ENCODE results near the gene SLC6A9.

Gene SLC6A9

DNA sequence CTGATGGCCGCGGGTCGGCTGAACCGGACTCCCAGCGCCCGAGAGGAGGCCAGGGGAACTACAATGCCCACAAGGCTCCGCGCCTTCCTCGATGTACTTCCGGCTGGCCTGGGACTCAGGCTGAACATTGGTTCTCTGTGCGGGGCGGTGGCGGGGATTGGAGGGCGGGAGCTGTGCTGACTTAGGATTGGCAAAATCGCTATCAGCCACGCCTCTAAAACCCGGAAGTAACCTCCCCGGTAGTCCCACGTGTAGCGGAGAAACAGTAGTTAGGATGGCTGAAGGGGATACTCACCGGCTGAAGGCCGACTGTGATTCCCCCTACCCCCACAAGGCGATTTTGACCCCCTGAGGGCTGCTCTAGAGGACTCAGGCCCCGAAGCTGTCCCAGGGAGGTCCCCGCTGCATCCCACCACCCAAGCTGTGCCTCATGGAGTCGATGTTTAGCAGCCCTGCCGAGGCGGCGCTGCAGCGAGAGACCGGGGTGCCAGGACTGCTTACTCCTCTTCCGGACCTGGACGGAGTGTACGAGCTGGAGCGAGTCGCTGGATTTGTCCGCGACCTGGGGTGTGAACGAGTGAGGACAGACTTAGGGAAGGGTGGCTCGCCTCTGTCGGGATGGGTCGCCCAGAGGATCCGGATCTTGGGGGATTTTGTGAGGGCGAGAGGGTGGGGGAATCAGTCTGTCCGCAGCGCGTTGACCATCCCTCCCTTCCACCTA is 61.4 kb downstream of the SLC6A9 start, which contains the start of gene DPH2:
Gene DPH2 (plus strand): TSS at position 265 of the 721 bp plus-strand sequence. CDS start 166 bp downstream, at position 431.
- peak; percentile 39 to 96 (median 94) for DNase-seq

DNA sequence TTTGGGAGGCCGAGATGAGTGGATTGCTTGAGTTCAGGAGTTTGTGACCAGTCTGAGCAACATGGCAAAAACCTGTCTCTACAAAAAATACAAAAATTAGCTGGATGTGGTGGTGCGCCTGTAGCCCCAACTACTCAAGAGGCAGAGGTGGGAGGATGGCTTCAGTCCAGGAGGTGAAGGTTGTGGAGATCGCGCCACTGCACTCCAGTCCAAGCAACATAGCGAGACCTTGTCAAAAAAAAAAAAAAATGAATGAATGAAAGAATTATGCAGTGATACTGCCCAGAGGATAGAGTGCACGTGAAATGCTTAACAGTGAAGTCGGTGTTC is 61.9 kb downstream of the SLC6A9 start:
- DNase-seq = no peak

DNA sequence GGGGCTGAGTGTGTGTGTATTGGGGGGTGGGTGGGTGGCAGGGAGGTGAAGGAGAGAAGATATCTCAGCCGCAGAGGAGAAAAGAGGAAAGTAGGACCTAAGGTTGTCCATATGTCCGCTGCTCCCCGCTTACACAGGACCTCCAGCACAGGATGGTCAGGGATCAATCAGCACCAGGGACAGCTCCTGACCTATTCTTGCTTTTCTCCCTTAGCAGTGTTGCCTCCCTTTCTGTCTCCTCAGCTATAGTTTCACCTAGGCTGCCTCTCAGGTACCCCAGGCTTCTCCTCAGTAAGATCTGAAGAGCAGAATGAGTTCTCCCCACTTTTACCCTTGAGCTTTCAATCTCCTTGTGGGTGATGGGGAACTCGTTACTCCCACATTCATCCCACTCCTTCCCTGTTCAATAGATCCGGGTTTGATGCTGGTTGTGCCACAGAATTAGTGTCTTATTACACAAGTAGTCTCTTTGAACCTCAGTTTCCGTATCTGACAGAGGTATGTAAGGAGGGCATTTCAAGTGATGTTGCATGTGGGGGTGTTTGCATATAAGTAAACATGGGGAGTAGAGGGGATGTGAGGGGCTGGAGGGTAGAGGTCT is 62.8 kb downstream of the SLC6A9 start:
- no peak for DNase-seq

DNA sequence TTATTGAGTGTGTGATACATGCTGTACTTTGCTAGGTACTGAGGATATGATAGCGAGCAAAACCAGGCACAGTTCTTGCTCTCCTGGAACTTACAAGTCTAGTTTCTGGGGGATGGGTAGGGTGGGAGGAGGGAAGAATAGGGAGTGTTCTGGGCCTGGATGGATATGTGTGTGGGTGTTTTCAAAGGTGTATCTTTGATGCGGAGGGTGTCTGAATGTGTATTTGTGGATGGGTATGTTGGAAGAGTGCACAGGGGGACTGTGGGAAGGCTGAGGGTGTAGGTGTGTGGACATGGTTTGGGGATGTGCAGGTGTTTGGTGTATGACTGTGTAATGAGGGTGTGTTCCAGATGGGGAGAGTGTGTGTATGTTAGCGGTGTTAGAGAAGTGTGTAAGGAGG is 65.9 kb downstream of the SLC6A9 start:
- no peak for DNase-seq

DNA sequence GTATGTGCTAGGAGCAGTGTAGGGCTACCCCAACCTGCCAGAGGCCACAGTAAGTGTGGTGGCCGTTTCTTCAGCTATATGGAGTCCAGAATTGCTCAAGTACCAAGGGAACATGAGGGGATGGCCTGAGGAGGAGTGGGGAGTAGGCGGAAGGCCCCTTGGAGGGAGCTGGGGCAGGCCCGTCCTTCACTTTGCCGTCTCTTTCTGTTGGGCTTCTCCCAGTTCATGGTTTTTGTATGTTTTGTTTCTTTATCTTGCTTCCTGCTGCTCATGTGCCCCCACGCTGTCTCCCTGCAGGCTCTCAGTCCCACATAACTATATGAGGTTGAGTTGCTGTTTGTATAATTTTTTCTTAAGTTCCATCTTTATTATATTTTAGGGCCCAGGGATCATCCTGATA is 67.4 kb downstream of the SLC6A9 start:
- DNase-seq = no peak

DNA sequence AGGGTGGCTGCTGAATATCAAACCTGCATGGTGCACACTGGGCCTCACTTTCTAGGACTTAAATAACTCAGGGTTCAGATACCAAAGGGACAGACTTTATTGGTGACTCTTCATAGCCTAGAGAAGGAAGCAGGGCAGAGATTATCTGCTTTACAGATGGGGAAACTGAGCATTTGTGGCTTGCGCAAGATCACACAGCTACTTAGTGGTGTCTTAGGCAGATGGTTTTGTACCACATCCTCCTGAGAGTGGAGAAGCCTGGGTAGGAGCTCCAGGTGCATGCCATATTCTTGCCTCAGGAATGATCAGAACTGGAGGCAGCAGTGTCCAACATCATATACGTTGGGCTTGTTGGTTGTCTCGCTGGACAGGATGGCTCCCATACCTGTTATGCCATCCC is 68.3 kb downstream of the SLC6A9 start:
- DNase-seq = no peak

DNA sequence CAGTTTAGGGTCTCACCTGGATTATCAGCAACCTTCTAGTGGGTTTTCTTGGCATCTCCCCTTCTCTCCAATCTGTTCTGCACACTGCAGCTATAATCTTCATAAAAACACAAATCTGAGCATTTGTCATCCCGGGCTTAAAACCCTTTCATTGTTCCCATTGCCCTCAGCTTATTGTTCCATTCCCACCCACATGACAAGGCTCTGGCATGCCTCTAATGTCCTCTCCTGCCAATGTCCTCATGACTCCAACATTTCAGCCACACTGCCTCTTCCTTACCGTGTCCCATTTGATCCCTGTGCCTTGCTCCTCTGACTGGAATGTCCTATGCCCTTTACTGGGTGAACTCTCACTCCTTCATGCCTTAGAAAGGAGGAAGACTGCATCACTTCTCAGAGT is 68.9 kb downstream of the SLC6A9 start:
- peak in 7 of 14 donors; percentile 22 to 62 (median 34) for DNase-seq

DNA sequence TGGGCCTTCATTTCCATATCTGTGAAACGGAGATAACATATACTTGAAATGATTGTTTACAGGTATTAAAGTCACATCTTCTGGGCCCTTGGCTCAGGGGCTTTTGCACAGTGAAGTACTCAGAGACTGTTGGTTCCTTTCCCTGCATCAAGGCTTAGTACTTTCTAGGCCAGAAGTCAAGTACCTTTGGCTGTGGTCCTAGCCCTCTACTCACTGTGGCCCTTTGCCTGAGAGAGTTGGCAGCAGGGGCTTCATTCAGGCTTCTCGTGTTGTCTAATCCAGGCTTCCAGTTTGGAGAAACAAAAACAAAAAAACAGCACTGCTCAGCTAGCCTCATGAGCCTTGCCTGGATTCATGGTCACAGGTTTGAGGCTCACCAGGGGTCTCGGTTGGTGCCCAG is 69.6 kb downstream of the SLC6A9 start:
- DNase-seq = peak in 6 of 14 donors; percentile 2 to 45 (median 32)

DNA sequence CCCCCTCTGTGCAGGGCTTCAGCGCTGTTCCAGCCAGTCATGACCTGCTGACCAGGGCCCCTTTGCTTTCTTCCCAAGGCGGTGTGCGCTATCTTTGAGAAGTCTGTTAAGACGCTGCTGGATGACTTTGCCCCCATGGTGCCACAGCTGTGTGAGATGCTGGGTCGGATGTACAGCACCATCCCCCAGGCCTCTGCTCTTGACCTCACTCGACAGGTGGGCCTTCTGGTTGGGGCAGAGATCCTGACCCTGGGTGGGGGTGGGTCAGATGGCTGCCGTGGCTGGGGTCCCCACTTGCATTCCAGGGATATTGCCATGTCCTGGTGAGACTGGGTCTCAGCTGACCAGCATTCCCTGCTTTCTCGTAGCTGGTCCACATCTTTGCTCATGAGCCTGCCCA is 70.5 kb downstream of the SLC6A9 start:
- no peak for DNase-seq

DNA sequence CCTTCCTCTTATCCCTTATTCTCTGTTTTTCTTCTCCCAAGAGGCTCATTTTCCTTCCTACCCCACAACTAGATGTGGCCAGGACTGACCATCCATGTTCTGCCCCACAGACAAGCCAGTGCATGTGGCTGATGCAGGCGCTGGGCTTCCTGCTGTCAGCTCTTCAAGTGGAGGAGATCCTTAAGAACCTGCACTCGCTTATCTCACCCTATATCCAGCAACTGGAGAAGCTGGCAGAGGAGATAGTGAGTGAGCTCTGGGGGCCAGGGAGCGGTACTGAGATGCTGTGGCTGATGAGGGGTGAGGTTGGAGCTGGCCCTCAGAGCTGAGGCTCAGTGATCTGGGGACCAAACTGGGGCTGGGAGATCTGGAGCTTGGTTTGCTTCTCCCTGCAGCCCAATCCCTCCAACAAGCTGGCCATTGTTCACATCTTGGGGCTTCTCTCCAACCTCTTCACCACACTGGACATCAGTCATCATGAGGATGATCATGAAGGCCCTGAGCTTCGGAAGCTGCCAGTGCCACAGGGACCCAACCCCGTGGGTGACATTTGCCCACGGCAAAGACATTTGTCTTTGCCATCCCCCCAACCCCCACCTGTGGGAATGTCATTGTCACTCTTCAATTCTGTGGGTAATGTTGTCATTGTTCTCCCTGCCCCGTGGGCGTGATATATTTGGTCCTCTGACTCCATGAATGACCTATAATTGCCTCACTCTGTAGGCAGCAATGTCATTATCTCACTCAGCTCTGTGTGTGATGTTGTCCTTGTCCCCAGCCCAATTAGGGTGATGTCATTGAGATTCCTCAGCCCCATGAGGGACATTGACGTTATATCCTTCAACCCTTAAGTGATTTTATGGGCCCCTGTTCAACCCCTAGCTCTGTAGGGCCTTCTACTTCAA is 72.7 kb downstream of the SLC6A9 start:
- DNase-seq = no peak

DNA sequence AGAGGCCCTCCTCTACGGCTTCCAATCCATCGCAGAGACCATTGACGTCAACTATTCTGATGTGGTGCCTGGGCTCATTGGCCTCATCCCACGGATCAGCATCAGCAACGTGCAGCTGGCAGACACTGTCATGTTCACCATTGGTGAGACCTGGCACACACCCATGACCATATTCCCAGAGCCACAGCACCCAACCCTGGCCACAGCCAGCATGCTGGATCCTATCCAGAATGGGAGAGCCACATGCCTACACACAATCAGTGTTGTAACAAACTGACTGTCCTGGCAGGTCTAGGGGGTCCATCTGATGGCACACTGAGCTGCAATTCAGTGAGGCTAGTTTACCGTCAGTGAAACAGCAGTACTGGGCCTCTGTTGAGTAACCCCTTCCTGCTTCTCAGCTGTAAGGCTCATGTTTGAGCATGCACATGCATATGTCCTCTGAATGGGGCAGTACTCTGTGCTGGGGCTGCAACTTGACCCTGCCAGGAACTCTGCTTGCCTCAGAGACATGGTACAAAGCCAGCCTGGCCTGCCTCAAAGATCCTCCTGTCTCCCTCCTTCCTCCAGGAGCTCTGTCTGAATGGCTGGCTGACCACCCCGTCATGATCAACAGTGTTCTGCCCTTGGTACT is 73.7 kb downstream of the SLC6A9 start:
- DNase-seq = no peak

DNA sequence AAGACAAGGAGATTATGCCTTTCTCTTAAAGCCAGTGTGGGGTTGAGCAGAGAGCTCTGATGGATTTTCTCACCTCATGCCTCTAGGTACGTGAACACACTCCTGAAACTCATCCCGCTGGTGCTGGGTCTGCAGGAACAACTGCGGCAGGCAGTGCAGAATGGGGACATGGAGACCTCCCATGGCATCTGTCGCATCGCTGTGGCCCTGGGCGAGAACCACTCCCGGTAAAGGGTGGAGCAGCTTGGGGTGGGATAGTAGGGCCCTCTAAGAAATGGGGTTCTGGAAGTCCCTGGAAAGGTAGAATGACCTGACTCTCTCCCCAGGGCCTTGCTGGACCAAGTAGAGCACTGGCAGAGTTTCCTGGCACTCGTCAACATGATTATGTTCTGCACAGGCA is 75.0 kb downstream of the SLC6A9 start:
- DNase-seq = no peak

DNA sequence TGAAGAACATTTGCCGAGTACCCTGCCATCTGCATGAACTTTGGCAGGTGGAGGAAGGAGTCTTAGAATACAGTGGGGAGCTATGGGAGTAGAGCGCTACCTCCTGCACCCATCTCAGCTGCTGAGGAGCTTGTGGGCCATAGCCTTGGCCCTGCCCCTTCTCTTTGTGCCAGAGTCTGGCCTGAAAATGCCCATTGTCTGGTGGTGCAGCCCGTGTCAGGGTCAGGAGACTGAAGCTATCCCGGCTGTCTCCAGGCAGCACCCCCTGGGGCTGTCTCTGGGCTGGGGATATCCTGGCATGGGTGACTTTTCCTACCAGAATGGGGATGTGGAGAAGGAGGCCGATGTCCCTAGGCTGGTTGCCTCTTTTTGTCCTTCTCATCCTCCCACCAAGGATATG is 77.2 kb downstream of the SLC6A9 start:
- peak in 12 of 14 donors; percentile 22 to 83 (median 68) for DNase-seq

DNA sequence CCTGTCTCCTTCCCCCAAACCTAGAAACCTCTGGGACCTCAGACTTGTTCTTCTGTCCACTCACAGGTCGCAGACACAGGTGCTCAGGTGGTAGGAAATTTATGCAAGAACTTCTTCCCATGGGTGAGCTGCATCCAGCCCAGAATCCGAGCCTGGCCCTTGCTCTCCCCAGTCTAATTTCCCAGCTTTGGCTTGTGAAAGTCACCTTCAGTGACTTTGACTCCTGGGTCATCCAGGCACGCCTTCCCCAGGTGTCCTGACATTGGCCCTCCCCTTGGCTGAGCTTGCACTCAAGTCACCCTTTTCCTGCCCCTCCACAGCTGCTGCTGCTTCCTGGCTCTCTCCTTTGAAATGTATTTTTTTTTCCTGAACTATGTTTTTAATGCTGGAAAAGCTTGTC is 77.9 kb downstream of the SLC6A9 start:
- DNase-seq = no peak

DNA sequence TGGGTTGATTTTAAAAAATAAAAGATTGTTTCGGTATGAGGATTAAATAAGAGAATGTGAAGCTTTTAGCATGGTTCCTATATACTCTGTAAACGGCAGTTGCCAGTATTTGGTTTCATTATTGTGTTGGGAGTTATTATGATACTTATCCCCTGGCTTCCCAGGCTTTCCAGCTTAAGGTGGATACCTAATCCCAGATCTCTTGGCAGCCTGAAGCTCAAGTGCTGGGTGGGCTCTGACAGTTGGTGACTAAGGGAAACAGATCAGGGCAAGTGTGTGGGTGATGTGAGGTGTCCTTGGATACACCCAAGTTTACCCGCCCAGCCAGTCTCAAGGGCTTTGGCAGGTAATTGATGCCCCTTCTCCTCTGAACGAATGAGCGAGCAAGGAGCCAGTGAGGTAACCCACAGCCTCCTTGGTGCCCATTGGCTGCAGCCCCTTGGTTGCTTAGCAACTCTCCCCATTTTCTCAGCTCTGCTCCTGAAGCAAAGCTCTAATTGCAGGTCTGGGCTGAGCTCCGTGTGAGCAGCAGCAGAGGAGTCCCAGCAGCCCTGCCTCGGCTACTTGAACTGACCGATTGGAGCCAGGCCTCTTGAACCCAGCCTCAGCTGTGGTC is 78.4 kb downstream of the SLC6A9 start:
- peak in 2 of 14 donors; percentile 20 to 34 for DNase-seq

DNA sequence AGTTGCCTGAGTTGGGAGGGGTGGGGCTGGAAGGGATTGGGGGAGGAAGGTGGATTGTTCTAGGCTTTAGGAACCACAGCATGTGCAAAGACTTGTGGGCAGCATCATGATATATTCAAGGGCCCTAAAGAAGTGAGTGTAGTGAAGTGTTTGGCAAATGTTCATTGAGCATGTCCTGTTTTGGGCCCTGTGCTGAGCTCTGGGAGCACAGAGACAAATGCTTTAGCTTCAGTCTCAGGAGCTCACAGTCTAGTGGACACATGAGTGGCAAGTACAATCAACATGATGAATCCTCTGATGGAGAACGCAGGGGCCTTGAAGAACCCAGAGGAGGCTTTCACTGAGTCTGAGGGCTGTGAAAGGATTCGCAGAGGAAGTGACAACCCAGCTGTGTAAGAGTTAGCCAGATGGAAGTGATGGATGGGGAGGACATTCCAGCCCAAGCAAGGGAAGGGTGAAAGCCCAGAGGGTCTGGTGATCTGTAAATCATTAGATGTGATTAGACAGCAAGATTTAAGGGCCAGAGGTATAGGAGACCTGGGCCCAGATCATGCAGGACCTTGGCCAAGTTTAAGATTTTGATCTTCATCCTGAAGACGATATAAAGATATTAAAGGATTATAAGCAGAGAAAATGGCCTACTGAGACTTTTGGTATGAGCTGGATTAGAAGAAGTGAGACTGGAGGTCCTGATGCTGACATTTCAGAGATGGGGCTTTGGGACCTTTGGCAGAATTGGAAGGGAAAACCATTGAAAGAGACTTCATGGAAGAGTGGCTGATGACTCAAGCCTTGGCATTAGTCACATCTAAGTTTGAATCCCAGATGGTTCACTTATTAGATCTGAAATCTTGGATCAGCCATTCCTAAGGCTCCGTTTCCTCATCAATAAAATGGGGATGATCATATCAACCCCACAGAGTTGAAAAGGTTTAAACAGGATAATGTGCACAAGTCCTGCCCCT is 80.0 kb downstream of the SLC6A9 start:
- DNase-seq = no peak

DNA sequence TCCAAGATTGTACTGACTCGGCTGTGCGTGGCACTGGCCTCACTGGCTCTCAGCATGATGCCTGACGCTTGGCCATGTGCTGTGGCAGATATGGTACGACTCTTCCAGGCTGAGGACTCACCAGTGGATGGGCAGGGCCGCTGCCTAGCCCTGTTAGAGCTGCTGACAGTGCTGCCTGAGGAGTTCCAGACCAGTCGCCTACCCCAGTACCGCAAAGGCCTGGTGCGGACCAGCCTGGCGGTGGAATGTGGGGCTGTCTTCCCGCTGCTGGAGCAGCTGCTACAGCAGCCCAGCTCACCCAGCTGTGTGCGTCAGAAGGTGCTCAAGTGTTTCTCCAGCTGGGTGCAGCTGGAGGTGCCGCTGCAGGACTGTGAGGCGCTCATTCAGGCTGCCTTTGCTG is 81.6 kb downstream of the SLC6A9 start:
- DNase-seq = peak in 2 of 14 donors; percentile 22 to 41

DNA sequence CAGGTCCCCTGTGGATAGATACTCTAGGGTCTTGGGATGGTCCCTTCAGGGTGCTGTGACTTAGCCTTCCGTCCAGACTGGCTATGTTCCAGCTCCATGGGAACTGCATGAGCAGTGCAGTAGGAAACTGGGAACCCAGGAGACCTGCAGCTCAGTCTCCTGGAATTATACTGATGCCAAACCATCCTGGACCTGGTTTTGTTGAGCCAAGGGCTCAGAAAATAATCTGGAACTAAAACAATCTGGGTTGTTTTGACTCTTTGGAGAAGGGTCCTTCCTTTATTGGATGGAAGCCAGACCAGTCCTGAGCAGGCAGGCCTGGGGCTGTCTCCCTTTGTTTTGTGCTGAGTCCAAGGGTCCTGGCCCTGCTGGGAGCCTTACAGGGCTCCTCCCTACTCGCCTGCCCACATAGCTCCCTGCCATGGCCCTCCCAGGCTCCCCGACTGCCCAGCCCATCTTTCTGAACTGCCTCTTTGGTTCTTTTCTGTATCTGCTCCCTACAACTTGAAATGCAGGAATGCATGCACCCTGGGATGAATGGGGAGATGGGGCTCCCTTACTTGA is 83.3 kb downstream of the SLC6A9 start:
- peak in 3 of 14 donors; percentile 26 to 34 (median 33) for DNase-seq

DNA sequence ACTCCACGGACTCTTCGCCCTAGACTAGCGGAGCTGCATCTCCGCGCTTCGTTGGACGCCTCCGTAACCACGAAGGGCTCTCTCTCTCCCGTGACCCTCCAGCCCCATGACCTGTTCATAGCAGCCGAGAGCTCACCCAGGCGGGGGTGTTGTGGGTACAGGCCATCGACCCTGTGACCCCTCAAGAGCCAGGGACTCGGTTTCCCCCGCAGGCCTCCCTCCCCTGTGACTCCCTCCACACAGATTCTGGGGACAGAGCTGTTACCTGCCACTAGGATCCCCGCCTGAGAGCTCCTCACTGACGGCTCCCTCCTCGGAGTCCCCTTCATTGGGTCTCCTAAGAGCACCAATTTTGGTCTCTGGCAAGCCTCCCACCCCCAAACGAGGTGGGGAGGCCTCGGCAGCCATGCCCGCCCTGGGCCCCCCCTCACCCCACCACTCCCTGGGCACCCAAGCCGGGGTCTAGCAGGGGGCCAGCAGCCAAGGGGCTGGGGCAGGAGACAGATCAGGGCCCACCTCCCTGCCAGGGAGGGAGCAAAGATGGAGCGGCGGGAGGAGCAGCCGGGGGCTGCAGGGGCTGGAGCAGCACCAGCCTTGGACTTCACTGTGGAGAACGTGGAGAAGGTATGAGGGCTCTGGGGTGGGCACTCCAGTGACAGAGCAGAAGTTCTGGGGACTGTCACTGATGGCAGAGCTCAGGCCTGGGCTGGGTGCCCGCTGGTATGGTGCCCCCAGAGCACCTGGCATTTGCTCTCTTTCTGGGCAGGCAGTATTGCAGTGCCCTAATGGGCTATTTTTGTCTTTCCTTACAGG is 84.0 kb downstream of the SLC6A9 start:
- DNase-seq = peak in 5 of 14 donors; percentile 29 to 63 (median 50)

Measured in C1 segment of cervical spinal cord (tissue), 14 donors.